OCI-M2 (cell line): ENCODE data around the gene UNK.
"Not testable (repeated sequence)": the region's sequence is repeated elsewhere in the genome, so short reads cannot be mapped to it uniquely, and the experiment has no call there.

Experiments
- DNase-seq: peaks from one replicate; lab custom pipeline; 2025; ENCODE audit not compliant: unreplicated experiment; lab: John Stamatoyannopoulos, UW

Gene UNK

DNA sequence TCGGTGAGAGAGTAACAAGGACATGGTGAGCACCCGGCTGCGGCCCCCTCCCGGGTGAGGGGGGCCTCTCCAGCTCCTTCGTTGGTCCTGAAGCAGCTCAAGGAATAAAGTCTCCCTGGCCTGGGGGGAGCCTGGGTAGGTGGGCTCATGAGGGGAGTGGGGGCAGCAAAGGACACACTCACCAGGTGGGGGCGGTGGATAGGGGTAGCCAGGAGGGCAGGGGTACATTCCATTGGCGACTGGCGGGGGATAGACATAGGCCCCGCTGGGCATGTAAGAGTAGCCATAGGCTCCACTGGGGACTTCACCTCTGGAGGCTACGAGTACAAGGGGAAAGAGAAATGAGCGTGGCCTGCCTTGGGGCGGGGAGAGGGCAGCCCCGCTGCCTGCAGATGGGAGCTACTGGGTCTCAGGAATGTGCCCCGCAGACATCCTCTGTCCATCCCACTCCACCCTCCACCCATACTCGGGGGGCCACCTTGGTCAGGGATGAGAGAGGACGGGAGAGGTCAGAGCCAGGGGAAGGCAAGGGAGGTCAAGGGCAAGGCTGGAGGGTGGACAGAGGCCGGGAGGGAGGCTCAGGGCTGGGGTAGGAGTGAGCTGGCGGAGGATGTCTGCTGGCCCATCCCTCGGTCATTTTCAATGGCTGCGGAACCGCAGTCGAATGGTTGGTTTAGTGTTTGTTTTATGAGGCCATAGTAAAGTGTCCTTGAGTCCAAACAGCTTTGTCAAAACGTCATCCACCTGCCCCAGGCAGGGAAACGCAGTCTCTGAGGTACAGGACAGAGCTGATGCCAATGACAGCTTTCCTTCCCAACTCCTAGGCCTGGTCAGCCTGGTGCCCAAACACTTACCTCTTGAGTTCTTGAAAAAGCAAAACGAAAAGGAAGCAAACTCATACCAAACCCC lies 63.3 kb downstream of the UNK start:
- no peak for DNase-seq

GRCh38 chr17:75848523-75849278 lies 64.1 kb downstream of the UNK start:
- DNase-seq, result no peak

- DNase-seq, result no peak
Observed at GRCh38 chr17:75849279-75849646, 64.7 kb downstream of the UNK start.

DNA sequence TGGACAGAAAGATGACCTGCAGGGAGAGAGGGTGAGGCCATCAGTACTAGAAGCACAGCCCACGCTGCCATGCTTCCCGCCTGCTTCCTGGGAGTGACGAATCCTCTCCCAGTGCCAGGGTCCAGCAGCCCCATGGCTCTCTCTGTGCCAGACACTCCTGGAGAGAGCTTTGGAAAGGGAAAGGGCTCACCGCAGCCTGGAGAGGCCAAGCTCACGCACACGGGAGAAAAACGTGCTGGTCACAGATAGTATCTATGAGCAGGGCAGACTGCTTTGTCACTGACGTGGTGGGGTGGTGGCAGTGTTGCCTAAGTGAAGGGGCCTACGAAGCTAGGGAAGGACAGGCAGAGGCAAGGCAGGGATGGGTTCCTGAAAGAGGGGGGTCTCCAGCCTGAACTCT lies 65.1 kb downstream of the UNK start:
- DNase-seq, result no peak

- no peak for DNase-seq
Observed at GRCh38 chr17:75850928-75851692, 66.5 kb downstream of the UNK start.

- DNase-seq, result not testable (repeated sequence)
Observed at GRCh38 chr17:75851693-75851991, 67.0 kb downstream of the UNK start.

- DNase-seq, result no peak
Observed at GRCh38 chr17:75853433-75853832, 68.8 kb downstream of the UNK start.

DNA sequence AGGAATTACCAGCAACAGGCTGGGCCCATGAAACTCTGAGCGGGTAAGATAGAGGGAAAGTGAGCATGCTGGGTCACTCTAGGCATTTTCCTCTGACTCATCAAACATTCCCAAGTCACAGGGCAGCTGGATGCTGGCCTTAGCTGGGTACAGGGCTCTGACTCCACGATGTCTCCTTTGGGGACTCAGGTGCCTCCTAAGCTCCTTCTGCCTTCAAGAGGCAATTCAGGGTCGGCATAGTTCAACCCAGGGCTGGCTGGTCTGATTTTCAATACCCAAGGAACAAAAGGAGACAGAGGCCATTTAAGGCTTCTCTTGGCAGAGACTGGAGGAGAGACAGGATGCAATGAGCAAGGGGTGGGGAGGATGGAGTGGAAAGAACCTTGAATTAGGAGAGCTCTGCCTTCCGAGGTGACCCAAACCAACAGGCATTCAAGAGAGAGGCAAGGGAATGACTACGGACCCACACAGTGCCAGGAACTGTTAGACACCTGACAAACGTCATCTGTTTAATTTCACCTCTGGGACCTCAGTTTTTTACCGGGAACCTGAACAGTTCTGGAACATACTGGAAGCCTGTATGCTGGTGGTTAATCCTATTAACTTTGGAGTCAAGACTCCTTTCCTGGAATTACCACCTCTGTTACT lies 69.6 kb downstream of the UNK start:
- DNase-seq, result no peak

DNA sequence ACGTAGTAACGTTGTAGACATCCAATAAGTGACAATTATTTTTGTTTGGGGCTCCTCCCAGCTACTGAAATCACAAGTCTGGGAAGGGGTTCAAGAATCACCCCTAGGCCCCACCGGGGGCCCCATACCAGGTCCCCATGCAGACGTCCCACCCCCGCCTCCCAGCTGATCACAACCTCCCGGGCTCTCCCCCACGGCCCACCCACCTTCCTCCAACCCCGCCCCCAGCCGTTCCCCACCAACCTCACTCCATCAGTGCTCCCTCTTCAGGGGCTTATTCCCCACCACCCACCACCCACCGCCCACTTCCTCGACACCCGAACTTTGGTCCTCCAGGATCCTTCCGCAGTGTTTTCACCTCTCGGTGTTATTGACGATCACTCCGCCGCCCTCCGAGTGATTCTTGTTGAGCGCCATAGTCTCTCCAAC lies 70.3 kb downstream of the UNK start:
- no peak for DNase-seq

DNA sequence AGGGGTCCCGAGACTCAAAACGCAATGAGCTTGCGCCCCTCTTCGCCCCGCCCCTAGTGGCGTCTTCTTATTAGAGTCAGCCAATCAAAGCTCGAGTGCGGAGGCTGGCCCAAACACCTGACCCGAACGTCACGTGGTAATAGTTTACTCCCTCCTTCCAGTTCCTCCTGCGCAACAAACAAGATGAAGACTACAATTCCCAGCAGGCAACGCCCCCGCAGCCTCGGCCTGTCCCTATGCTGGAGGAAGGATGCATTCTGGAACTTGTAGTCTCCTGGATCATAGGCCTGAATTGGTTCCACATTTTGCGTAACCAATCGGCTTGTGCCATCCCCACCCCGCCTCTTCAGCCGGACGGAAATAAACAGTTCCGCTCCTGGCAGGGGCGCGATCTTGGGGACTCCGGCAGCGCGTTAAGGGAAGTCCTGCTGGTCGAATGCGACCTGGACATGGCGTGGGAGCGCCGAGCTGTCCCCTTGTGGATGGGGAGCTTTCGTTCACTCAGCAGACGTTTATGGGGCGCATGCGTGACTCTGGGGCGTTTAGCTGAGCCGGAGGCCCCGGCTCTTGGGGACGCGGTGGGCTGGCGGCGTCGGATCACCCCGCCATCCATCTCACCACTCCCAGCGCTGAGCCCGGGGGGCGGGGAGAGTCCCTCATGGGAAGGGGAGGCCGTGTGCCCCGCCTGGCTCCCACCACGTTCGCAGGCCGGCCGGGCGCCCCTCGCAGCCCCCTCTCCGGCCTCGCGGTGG lies 70.9 kb downstream of the UNK start, which contains the start of gene WBP2:
Gene WBP2, minus strand, starts transcription at position 26 of the 752 bp plus-strand sequence. CDS start 38 bp downstream, outside the sequence.
- DNase-seq, result peak; percentile 90

DNA sequence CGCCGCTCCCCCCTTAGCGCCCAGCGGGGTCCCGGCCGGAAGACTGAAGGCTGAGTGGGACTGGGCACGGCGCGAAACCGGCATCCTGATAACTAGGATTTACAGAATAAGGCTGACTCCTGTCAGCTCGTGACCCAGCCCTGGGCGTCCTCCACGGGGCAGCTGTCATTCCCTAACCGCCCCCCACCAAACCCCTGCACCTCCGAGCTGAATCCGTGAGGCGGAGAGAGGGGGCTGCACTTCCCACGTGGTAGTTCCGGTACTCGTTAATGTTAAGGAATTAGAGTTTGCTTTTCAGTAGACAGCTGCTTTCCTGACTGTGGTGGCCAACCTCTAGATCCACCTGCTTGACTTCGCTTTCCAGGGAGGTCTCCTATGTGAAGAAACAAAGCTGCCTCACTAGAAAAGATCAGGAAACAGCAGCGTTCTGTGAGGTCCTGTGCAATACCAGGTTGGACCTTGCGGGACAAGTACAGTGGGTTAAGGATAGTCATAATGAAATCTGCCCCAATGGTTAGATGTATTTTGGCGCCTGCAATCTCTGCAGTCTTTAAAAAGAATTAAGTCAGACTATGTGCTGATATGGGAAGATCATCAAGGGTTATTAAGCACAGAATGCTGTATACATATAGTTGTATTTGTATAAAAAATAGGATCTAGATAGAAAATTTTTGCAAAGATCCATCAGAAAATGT lies 71.6 kb downstream of the UNK start:
- DNase-seq, result no peak

DNA sequence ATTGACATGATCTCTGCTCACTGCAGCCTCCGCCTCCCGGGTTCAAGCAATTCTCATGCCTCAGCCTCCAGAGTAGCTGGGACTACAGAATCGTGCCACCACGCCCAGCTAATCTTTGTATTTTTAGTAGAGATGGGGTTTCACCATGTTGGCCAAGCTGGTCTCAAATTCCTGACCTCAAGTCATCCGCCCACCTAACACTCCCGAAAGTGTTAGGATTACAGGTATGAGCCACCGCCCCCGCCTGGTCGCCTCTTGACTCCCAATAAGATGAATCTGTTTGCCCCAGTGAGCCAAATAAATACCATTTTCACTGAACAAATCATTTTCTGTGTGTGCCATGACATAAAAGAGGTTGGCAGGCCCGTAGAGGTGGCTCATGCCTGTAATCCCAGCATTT lies 74.8 kb downstream of the UNK start:
- DNase-seq, result not testable (repeated sequence)

- DNase-seq, result no peak
Observed at GRCh38 chr17:75861927-75862317, 77.3 kb downstream of the UNK start.

DNA sequence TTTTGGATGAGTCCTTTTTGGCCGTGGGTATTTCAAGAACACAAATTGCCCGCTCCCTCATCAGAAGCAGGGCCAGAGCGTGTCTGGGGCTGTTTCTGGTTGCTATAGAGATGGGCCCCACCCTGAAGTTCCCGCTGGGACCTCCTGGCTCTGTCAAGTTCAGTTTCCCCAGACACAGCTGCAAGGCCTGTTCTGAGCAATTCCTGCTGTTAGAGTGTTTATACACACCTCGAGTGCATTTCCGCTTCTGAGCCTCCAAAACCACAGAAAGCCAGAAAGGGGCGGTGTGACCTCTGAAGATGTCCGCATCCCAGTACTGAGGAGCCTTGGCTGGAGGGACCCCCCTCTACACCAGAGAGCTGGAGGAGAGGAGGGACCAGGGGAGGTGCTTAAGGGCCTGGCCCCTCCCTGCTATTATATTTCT lies 79.9 kb downstream of the UNK start:
- no peak for DNase-seq

DNA sequence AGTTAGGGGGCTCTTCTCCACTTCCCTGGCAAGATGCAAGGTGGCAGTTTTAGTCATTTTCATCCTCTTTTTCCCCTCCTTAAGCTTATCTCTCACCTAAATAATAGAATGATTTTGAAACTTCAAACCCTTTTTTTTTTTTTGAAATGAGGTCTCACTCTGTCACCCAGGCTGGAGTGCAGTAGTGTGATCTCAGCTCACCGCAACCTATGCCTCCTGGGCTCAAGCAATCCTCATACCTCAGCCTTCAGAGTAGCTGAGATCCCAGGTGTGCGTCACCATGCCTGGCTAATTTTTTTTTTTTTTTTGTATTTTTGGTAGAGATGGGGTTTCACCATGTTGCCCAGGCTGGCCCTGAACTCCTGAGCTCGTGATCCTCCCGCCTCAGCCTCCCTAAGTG lies 80.3 kb downstream of the UNK start:
- not testable (repeated sequence) for DNase-seq

- DNase-seq, result not testable (repeated sequence)
Observed at GRCh38 chr17:75865404-75866188, 81.0 kb downstream of the UNK start.

- DNase-seq, result not testable (repeated sequence)
Observed at GRCh38 chr17:75868730-75869281, 84.2 kb downstream of the UNK start.

- no peak for DNase-seq
Observed at GRCh38 chr17:75869282-75870141, 84.9 kb downstream of the UNK start.
